ENCODE results near the gene HIBCH.

Gene HIBCH

DNA sequence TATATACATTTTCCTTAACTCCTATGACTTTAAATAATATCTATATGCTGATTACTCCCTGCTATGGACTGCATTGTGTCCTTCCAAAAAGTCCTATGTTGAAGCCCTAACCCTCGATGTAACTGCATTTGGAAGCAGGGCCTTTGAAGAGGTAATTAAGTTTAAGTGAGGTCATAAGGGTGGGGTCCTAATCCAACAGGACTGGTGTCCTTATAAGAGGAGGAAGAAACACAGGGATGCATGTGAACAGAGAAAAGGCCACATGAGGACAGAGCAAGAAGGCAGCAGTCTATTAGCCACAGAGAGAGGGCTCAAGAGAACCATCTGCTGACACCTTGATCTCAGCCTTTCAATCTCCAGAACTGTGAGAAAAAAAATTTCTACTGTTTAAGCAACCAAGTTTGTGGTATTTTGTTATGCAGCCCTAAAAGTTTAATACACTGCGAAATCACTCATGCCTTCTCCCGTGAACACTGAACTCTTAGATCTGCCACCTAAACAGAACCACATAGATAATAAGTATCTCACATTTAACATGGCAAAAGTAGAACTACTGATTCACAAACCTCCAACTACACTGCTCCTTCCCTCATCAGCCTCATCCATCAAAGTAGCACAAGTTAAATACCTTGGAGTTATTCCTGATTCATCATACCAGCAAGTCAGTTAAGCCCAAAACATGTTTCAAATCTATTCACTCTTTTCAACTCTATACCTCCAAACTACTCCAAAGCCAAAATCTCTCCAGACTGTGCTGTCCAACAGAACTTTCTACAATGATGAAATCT lies 65.4 kb downstream of the HIBCH start:
- H2AK5ac ChIP-seq (ENCODE audit: low read depth, low read length), result no peak overlapping the region
- no peak overlapping the region for H3K9ac ChIP-seq (ENCODE audit: low read depth, low read length, poor library complexity)
- H3K14ac ChIP-seq (ENCODE audit: low read length), result no peak overlapping the region
- H3K9me3 ChIP-seq (replicated peaks in 1 of 2; ENCODE audit: control insufficient read depth in 2 of 2, insufficient read depth in 1 of 2, low read depth in 1 of 2, low read length in 2 of 2), result peaks cover 2 to 18% of the 10 kb centered on the region in 2 donors
- no peak overlapping the region for H3K4me2 ChIP-seq (ENCODE audit: insufficient read depth, low read length, poor library complexity, severe bottlenecking)
- H3K4me1 ChIP-seq (ENCODE audit: control insufficient read depth in 2 of 2, insufficient read depth in 1 of 2, low read depth in 1 of 2, low read length in 2 of 2), result no peaks in the 10 kb centered on the region
- no peak overlapping the region for H4K8ac ChIP-seq (ENCODE audit: low read depth, low read length)
- peaks cover 7 to 69% of the 10 kb centered on the region in 2 donors for H3K36me3 ChIP-seq (replicated peaks in 1 of 2; ENCODE audit: control insufficient read depth in 2 of 2, insufficient read depth in 2 of 2, low read length in 2 of 2)
- no peaks in the 10 kb centered on the region for H3K27me3 ChIP-seq (ENCODE audit: control insufficient read depth in 3 of 3, insufficient read depth in 3 of 3, low read depth in 1 of 3, low read length in 3 of 3)
- H3K79me1 ChIP-seq (ENCODE audit: low read depth, low read length), result no peaks in the 10 kb centered on the region
- no peak overlapping the region for H4K91ac ChIP-seq (ENCODE audit: low read depth, low read length, poor library complexity)
- H2AFZ ChIP-seq (ENCODE audit: low read length), result no peak overlapping the region
- H2BK120ac ChIP-seq (ENCODE audit: low read depth, low read length), result no peak overlapping the region
- no peak overlapping the region for H2BK15ac ChIP-seq (ENCODE audit: low read length)
- H3K27ac ChIP-seq (replicated peaks; ENCODE audit: low read length), result no peak overlapping the region
- H3K18ac ChIP-seq (ENCODE audit: low read length), result no peak overlapping the region
- H2BK5ac ChIP-seq (ENCODE audit: low read length), result no peak overlapping the region
- no peak overlapping the region for H3K23ac ChIP-seq (ENCODE audit: low read depth, low read length, poor library complexity)
- H2BK12ac ChIP-seq (ENCODE audit: low read length), result no peak overlapping the region
- DNase-seq (ENCODE audit: low spot score), result no peak
- no peak overlapping the region for H3K4me3 ChIP-seq (ENCODE audit: low read length in 2 of 2)
- no CpG with 5 or more reads among the region's 3 CpGs for WGBS, 2 donors (ENCODE audit: extremely low coverage in 2 of 2, insufficient read length in 2 of 2, insufficient replicate concordance in 1 of 2)
- no peak overlapping the region for H3K4ac ChIP-seq (ENCODE audit: low read length)

DNA sequence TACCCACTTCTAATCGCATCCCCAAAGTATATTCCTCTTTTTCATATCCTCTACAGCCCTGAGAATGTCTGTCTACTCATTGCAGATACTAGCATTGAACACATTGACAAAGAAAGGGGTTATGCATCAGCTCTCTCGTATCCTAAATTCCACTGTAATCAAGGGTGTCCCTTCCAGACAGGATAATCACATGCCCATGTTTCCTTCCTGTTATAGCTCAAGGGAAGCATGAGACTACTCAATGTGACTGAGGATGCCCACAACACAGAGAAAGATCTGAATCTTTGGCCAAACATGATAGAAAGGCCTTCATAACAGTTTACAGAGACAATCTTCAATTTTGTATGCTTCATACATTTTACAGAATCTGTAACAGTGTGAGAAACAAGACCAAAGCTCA lies 69.2 kb downstream of the HIBCH start:
- Histone ChIP-seq H4K8ac (ENCODE audit: low read depth, low read length) (no peak overlapping the region), H2AFZ (ENCODE audit: low read length) (no peak overlapping the region), H2BK12ac (ENCODE audit: low read length) (no peak overlapping the region), H3K9ac (ENCODE audit: low read depth, low read length, poor library complexity) (no peak overlapping the region), H2BK5ac (ENCODE audit: low read length) (no peak overlapping the region), H3K27me3 (ENCODE audit: control insufficient read depth in 3 of 3, insufficient read depth in 3 of 3, low read depth in 1 of 3, low read length in 3 of 3) (no peaks in the 10 kb centered on the region), H3K23ac (ENCODE audit: low read depth, low read length, poor library complexity) (no peak overlapping the region), H3K4me1 (ENCODE audit: control insufficient read depth in 2 of 2, insufficient read depth in 1 of 2, low read depth in 1 of 2, low read length in 2 of 2) (no peaks in the 10 kb centered on the region), H2BK120ac (ENCODE audit: low read depth, low read length) (no peak overlapping the region), H3K4me2 (ENCODE audit: insufficient read depth, low read length, poor library complexity, severe bottlenecking) (no peak overlapping the region), H3K14ac (ENCODE audit: low read length) (no peak overlapping the region), H4K91ac (ENCODE audit: low read depth, low read length, poor library complexity) (no peak overlapping the region), H2BK15ac (ENCODE audit: low read length) (no peak overlapping the region), H3K4ac (ENCODE audit: low read length) (no peak overlapping the region), H3K18ac (ENCODE audit: low read length) (no peak overlapping the region), H3K9me3 (replicated peaks in 1 of 2; ENCODE audit: control insufficient read depth in 2 of 2, insufficient read depth in 1 of 2, low read depth in 1 of 2, low read length in 2 of 2) (no peaks in the 10 kb centered on the region), H2AK5ac (ENCODE audit: low read depth, low read length) (no peak overlapping the region), H3K27ac (replicated peaks; ENCODE audit: low read length) (no peak overlapping the region), H3K79me1 (ENCODE audit: low read depth, low read length) (no peaks in the 10 kb centered on the region), H3K4me3 (ENCODE audit: low read length in 2 of 2) (no peak overlapping the region), H3K36me3 (replicated peaks in 1 of 2; ENCODE audit: control insufficient read depth in 2 of 2, insufficient read depth in 2 of 2, low read length in 2 of 2) (peaks cover 3 to 59% of the 10 kb centered on the region in 2 donors)
- no peak for DNase-seq (ENCODE audit: low spot score)
- no CpG with 5 or more reads among the region's 2 CpGs for WGBS, 2 donors (ENCODE audit: extremely low coverage in 2 of 2, insufficient read length in 2 of 2, insufficient replicate concordance in 1 of 2)

DNA sequence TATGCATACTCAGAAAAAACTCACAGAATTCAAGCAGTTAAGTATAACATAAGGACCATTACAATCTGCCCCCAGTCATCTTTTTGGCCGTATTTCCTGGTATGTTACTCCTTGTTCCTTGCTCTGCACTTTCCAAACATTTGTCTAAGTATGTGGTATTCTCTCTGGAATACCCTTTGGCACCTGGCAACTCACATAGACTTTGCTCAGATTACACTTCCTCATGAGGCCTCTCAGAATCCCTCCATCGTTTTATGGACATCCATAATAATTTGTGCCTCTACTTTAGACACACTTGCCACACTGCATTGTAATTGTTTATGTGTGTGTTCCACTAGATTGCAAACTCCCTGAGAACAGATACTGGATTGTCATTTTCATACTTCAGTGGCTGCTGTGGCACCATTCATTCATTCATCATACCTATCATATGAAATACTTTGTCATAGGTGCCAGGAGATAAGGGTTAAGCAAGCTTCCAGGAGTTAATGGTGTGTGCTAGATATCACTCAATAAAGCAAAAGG lies 84.0 kb downstream of the HIBCH start:
- H3K18ac ChIP-seq (ENCODE audit: low read length), result no peak overlapping the region
- no peaks in the 10 kb centered on the region for H3K79me1 ChIP-seq (ENCODE audit: low read depth, low read length)
- H3K27me3 ChIP-seq (ENCODE audit: control insufficient read depth in 3 of 3, insufficient read depth in 3 of 3, low read depth in 1 of 3, low read length in 3 of 3), result no peaks in the 10 kb centered on the region
- H3K9ac ChIP-seq (ENCODE audit: low read depth, low read length, poor library complexity), result no peak overlapping the region
- no peak overlapping the region for H2BK120ac ChIP-seq (ENCODE audit: low read depth, low read length)
- no peak overlapping the region for H4K91ac ChIP-seq (ENCODE audit: low read depth, low read length, poor library complexity)
- no peak overlapping the region for H3K14ac ChIP-seq (ENCODE audit: low read length)
- H3K9me3 ChIP-seq (replicated peaks in 1 of 2; ENCODE audit: control insufficient read depth in 2 of 2, insufficient read depth in 1 of 2, low read depth in 1 of 2, low read length in 2 of 2), result no peaks in the 10 kb centered on the region
- WGBS, 2 donors (ENCODE audit: extremely low coverage in 2 of 2, insufficient read length in 2 of 2, insufficient replicate concordance in 1 of 2), result no CpG with 5 or more reads among the region's 2 CpGs
- no peak overlapping the region for H4K8ac ChIP-seq (ENCODE audit: low read depth, low read length)
- H3K36me3 ChIP-seq (replicated peaks in 1 of 2; ENCODE audit: control insufficient read depth in 2 of 2, insufficient read depth in 2 of 2, low read length in 2 of 2), result peaks cover 0 to 17% of the 10 kb centered on the region in 2 donors
- H2BK12ac ChIP-seq (ENCODE audit: low read length), result no peak overlapping the region
- H3K27ac ChIP-seq (replicated peaks; ENCODE audit: low read length), result no peak overlapping the region
- H2BK5ac ChIP-seq (ENCODE audit: low read length), result no peak overlapping the region
- H2AFZ ChIP-seq (ENCODE audit: low read length), result no peak overlapping the region
- no peak overlapping the region for H3K4ac ChIP-seq (ENCODE audit: low read length)
- H3K4me3 ChIP-seq (ENCODE audit: low read length in 2 of 2), result no peak overlapping the region
- H3K23ac ChIP-seq (ENCODE audit: low read depth, low read length, poor library complexity), result no peak overlapping the region
- H3K4me2 ChIP-seq (ENCODE audit: insufficient read depth, low read length, poor library complexity, severe bottlenecking), result no peak overlapping the region
- no peaks in the 10 kb centered on the region for H3K4me1 ChIP-seq (ENCODE audit: control insufficient read depth in 2 of 2, insufficient read depth in 1 of 2, low read depth in 1 of 2, low read length in 2 of 2)
- H2AK5ac ChIP-seq (ENCODE audit: low read depth, low read length), result no peak overlapping the region
- H2BK15ac ChIP-seq (ENCODE audit: low read length), result no peak overlapping the region
- no peak for DNase-seq (ENCODE audit: low spot score)

DNA sequence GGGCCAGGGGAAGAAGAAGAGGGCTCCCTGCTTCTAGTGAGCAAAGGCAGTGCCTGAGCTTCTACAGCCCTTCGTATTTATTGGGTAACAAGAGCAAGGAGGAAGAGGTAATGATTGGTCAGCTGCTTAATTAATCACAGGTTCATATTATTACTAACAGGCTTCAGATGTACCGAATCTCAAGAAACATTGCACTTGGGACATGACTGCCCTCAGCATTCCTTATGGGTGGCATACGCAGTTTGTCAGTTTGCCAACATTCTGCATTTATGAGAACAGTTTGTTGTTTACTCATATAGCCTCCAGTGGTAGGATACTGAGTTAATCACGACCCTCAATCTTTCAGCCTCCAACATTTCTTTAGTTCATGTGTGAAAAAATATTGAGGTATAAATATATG lies 84.5 kb downstream of the HIBCH start:
- H3K4me1 ChIP-seq (ENCODE audit: control insufficient read depth in 2 of 2, insufficient read depth in 1 of 2, low read depth in 1 of 2, low read length in 2 of 2), result no peaks in the 10 kb centered on the region
- H2AK5ac ChIP-seq (ENCODE audit: low read depth, low read length), result no peak overlapping the region
- no peak overlapping the region for H3K23ac ChIP-seq (ENCODE audit: low read depth, low read length, poor library complexity)
- H2BK120ac ChIP-seq (ENCODE audit: low read depth, low read length), result no peak overlapping the region
- H2AFZ ChIP-seq (ENCODE audit: low read length), result no peak overlapping the region
- WGBS, 2 donors (ENCODE audit: extremely low coverage in 2 of 2, insufficient read length in 2 of 2, insufficient replicate concordance in 1 of 2), result no CpG with 5 or more reads among the region's 4 CpGs
- no peak overlapping the region for H3K4ac ChIP-seq (ENCODE audit: low read length)
- H3K36me3 ChIP-seq (replicated peaks in 1 of 2; ENCODE audit: control insufficient read depth in 2 of 2, insufficient read depth in 2 of 2, low read length in 2 of 2), result peaks cover 0 to 17% of the 10 kb centered on the region in 2 donors
- no peak overlapping the region for H3K4me3 ChIP-seq (ENCODE audit: low read length in 2 of 2)
- no peak overlapping the region for H2BK12ac ChIP-seq (ENCODE audit: low read length)
- H4K91ac ChIP-seq (ENCODE audit: low read depth, low read length, poor library complexity), result no peak overlapping the region
- DNase-seq (ENCODE audit: low spot score), result no peak
- H3K27ac ChIP-seq (replicated peaks; ENCODE audit: low read length), result no peak overlapping the region
- H3K9me3 ChIP-seq (replicated peaks in 1 of 2; ENCODE audit: control insufficient read depth in 2 of 2, insufficient read depth in 1 of 2, low read depth in 1 of 2, low read length in 2 of 2), result no peaks in the 10 kb centered on the region
- no peak overlapping the region for H2BK5ac ChIP-seq (ENCODE audit: low read length)
- H3K18ac ChIP-seq (ENCODE audit: low read length), result no peak overlapping the region
- H2BK15ac ChIP-seq (ENCODE audit: low read length), result no peak overlapping the region
- no peak overlapping the region for H3K9ac ChIP-seq (ENCODE audit: low read depth, low read length, poor library complexity)
- H3K79me1 ChIP-seq (ENCODE audit: low read depth, low read length), result no peaks in the 10 kb centered on the region
- peak overlapping the region; percentile 48 for H4K8ac ChIP-seq (ENCODE audit: low read depth, low read length)
- no peak overlapping the region for H3K4me2 ChIP-seq (ENCODE audit: insufficient read depth, low read length, poor library complexity, severe bottlenecking)
- H3K14ac ChIP-seq (ENCODE audit: low read length), result no peak overlapping the region
- no peaks in the 10 kb centered on the region for H3K27me3 ChIP-seq (ENCODE audit: control insufficient read depth in 3 of 3, insufficient read depth in 3 of 3, low read depth in 1 of 3, low read length in 3 of 3)

Data from neuronal stem cell (in vitro differentiated cells).